ENCODE results near the gene PLEKHS1.

PLEKHS1 gene

GRCh38 chr10:113751181-113751732 lies at the start of gene PLEKHS1:
Gene PLEKHS1 (plus strand): TSS chr10:113751682. CDS start chr10:113755278, 3,596 bp downstream.
- no peak for DNase-seq (ENCODE audit: low read depth)
- no peak for TF ChIP-seq CTCF (conservative IDR thresholded peaks at IDR 0.05; ENCODE audit: low read depth, low read length)

GRCh38 chr10:113704637-113705343 lies 46.7 kb upstream of the PLEKHS1 start:
- peak; percentile 71 for TF ChIP-seq CTCF (conservative IDR thresholded peaks at IDR 0.05; ENCODE audit: low read depth, low read length)
- H3K4me3 ChIP-seq (ENCODE audit: low read length): no peak overlapping the region
- DNase-seq (ENCODE audit: low read depth): no peak

More at GRCh38 chr10:113751181-113751732, at the start of gene PLEKHS1:
- no peak within 1 kb of the TSS for H3K4me3 ChIP-seq (ENCODE audit: low read length)

- DNase-seq (ENCODE audit: low read depth): no peak
- TF ChIP-seq CTCF (conservative IDR thresholded peaks at IDR 0.05; ENCODE audit: low read depth, low read length): no peak
Measured at GRCh38 chr10:113705344-113705652, 46.2 kb upstream of the PLEKHS1 start.

GRCh38 chr10:113706623-113707022 lies 44.9 kb upstream of the PLEKHS1 start:
- H3K4me3 ChIP-seq (ENCODE audit: low read length): no peak overlapping the region
- TF ChIP-seq CTCF (conservative IDR thresholded peaks at IDR 0.05; ENCODE audit: low read depth, low read length): no peak
- DNase-seq (ENCODE audit: low read depth): no peak

More at GRCh38 chr10:113705344-113705652, 46.2 kb upstream of the PLEKHS1 start:
- no peak overlapping the region for H3K4me3 ChIP-seq (ENCODE audit: low read length)

GRCh38 chr10:113708640-113709039 lies 42.8 kb upstream of the PLEKHS1 start:
- H3K4me3 ChIP-seq (ENCODE audit: low read length): no peak overlapping the region
- TF ChIP-seq CTCF (conservative IDR thresholded peaks at IDR 0.05; ENCODE audit: low read depth, low read length): no peak
- DNase-seq (ENCODE audit: low read depth): no peak

- H3K4me3 ChIP-seq (ENCODE audit: low read length): no peak overlapping the region
- TF ChIP-seq CTCF (conservative IDR thresholded peaks at IDR 0.05; ENCODE audit: low read depth, low read length): no peak
- DNase-seq (ENCODE audit: low read depth): no peak
Measured at GRCh38 chr10:113709221-113709838, 42.2 kb upstream of the PLEKHS1 start.

- no peak for TF ChIP-seq CTCF (conservative IDR thresholded peaks at IDR 0.05; ENCODE audit: low read depth, low read length)
- H3K4me3 ChIP-seq (ENCODE audit: low read length): no peak overlapping the region
- no peak for DNase-seq (ENCODE audit: low read depth)
Measured at GRCh38 chr10:113711142-113711541, 40.3 kb upstream of the PLEKHS1 start.

All from retinal pigment epithelial cell (primary cell).